Parathyroid adenoma (tissue), 2 donors: ENCODE results near the gene WWP2.

Experiments used
- H2AFZ ChIP-seq: fragments of 300-600 bp; sonication (generic); one replicate; pipeline ENCODE4 v1.7.0; 2017; ENCODE audit warnings: antibody characterized with exemption, mild to moderate bottlenecking
- H3K27ac ChIP-seq: fragments of 300-600 bp; sonication (generic); one replicate; pipeline ENCODE4 v1.7.0; 2017
- H3K27me3 ChIP-seq: fragments of 300-600 bp; sonication (generic); one replicate; pipeline ENCODE4 v1.7.0; 2017; ENCODE audit warnings: low read length; ENCODE audit not compliant: control insufficient read depth, insufficient read depth
- H3K36me3 ChIP-seq: fragments of 300-600 bp; sonication (generic); one replicate; pipeline ENCODE4 v1.7.0; 2017; ENCODE audit warnings: low read length; ENCODE audit not compliant: control insufficient read depth, insufficient read depth
- H3K4me1 ChIP-seq: fragments of 300-600 bp; sonication (generic); one replicate; pipeline ENCODE4 v1.7.0; 2017; ENCODE audit warnings: control low read depth
- H3K4me2 ChIP-seq: fragments of 300-600 bp; sonication (generic); one replicate; pipeline ENCODE4 v1.7.0; 2017; ENCODE audit warnings: low read length
- H3K4me3 ChIP-seq: fragments of 300-600 bp; sonication (generic); one replicate; pipeline ENCODE4 v1.7.0; 2017; ENCODE audit warnings: low read depth, low read length
- H3K79me2 ChIP-seq: fragments of 300-600 bp; sonication (generic); one replicate; pipeline ENCODE4 v1.7.0; 2017; ENCODE audit warnings: control low read depth
- H3K9ac ChIP-seq: fragments of 300-600 bp; sonication (generic); one replicate; pipeline ENCODE4 v1.7.0; 2017; ENCODE audit warnings: mild to moderate bottlenecking
- H3K9me3 ChIP-seq: fragments of 300-600 bp; sonication (generic); one replicate; pipeline ENCODE4 v1.7.0; 2017; ENCODE audit warnings: low read length; ENCODE audit not compliant: control insufficient read depth
- TF ChIP-seq, protein P1 (sequence below): fragments of 300-600 bp; sonication (generic); IDR thresholded peaks from one replicate; pipeline ENCODE4 v1.7.0; 2017; ENCODE audit warnings: antibody characterized with exemption, mild to moderate bottlenecking
- donor health status: primary hyperparathyroidism.

The WWP2 gene

DNA sequence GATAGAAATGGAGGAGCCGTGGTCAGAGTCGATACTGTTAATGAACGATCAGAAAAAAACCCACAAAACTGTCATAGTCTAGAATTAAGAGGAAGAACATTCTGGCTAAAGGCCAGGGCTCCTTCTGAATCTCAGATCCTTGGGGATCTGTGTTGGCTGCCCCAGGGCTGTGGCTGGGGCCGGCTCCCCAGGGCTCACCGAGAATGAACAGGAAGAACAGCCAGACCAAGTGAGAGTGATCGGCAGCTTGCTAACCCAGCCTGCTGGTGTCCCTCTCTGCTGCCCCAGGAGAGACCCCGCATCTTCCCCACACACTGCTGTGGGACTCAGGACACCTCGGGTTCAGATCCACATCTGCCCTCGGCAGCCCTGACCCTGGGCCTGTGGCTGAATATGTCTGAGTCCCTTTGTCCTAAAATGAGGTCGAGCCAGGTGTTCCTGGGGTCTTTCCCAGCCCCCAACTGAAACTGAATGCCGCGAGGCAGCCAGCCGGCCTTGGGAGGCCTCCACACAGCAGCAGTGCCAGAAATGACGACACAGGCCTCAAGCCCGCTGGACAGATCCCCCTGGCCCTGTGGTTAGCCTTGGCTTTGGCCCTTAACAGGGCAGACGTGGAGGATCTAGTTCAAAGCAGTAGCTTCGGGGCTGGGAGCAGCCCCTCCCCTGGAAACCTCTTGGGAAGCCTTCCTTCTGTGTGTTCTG lies 165.1 kb downstream of the WWP2 start:
- H3K9ac ChIP-seq = no peak overlapping the region

DNA sequence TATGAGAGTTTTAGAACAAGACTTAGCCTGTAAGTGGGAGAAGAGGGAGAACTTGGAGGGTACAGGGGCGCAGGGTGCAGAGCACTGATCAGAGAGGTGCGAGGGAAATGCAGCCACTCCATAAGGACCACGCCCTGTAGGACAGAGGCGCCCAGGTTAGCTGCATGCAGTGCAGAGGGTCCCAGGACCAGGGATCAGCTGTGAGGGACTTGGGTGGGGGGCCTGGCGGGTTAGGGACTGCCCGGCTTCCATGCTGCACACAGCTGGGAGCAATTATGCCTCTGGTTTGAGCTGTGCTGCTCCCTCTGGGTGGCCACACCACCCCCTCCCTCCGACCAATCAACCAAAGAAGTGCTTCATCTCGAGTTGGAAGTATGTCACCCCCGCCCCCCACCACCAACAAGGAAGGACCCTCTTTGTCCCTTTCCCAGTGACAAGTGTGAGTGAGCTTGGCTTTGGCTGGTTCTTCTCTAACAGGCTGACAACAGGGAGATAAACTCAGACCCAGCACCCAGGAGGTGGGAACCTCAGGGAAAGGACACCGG lies 166.8 kb downstream of the WWP2 start:
- Histone ChIP-seq H3K9me3 (no peaks in the 10 kb centered on the region), H3K9ac (no peak overlapping the region), H3K27ac (no peak overlapping the region), H2AFZ (no peak overlapping the region), H3K4me3 (no peak overlapping the region), H3K79me2 (no peaks in the 10 kb centered on the region), H3K4me1 (no peaks in the 10 kb centered on the region), H3K4me2 (no peak overlapping the region), H3K36me3 (no peaks in the 10 kb centered on the region), H3K27me3 (no peaks in the 10 kb centered on the region)
- TF ChIP-seq, protein P1, sequence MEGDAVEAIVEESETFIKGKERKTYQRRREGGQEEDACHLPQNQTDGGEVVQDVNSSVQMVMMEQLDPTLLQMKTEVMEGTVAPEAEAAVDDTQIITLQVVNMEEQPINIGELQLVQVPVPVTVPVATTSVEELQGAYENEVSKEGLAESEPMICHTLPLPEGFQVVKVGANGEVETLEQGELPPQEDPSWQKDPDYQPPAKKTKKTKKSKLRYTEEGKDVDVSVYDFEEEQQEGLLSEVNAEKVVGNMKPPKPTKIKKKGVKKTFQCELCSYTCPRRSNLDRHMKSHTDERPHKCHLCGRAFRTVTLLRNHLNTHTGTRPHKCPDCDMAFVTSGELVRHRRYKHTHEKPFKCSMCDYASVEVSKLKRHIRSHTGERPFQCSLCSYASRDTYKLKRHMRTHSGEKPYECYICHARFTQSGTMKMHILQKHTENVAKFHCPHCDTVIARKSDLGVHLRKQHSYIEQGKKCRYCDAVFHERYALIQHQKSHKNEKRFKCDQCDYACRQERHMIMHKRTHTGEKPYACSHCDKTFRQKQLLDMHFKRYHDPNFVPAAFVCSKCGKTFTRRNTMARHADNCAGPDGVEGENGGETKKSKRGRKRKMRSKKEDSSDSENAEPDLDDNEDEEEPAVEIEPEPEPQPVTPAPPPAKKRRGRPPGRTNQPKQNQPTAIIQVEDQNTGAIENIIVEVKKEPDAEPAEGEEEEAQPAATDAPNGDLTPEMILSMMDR = no peak

More for the DNA sequence above, 165.1 kb downstream of the WWP2 start:
- H3K9me3 ChIP-seq = no peaks in the 10 kb centered on the region
- H3K4me3 ChIP-seq = no peak overlapping the region
- no peak overlapping the region for H2AFZ ChIP-seq
- no peaks in the 10 kb centered on the region for H3K27me3 ChIP-seq
- no peaks in the 10 kb centered on the region for H3K36me3 ChIP-seq
- H3K27ac ChIP-seq = no peak overlapping the region
- H3K4me1 ChIP-seq = no peaks in the 10 kb centered on the region
- H3K4me2 ChIP-seq = no peak overlapping the region
- TF ChIP-seq, protein P1 = no peak
- H3K79me2 ChIP-seq = no peaks in the 10 kb centered on the region

DNA sequence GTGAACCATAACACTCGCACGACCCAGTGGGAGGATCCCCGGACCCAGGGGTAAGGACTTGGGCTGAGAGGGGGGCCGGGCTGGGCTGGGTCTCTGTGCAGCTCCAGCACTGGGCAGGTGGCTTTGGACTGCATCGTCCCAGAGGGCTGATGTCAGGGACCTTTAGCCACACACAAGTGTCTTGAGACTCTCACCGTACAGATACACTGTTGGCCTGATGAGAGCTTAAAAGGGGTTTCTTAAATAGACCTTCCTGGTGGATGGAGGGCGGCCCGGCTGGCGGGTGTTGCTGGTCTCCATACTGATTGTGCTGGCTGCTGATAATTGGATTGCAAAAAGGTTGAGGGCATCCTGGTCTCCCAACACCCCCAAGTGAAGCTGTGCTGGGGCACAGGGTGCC lies 167.3 kb downstream of the WWP2 start:
- H2AFZ ChIP-seq = no peak overlapping the region
- H3K36me3 ChIP-seq = no peaks in the 10 kb centered on the region
- no peak overlapping the region for H3K27ac ChIP-seq
- H3K27me3 ChIP-seq = no peaks in the 10 kb centered on the region
- H3K79me2 ChIP-seq = no peaks in the 10 kb centered on the region
- no peaks in the 10 kb centered on the region for H3K9me3 ChIP-seq
- H3K4me1 ChIP-seq = no peaks in the 10 kb centered on the region
- H3K4me3 ChIP-seq = no peak overlapping the region
- no peak overlapping the region for H3K4me2 ChIP-seq
- TF ChIP-seq, protein P1 = no peak
- H3K9ac ChIP-seq = no peak overlapping the region

DNA sequence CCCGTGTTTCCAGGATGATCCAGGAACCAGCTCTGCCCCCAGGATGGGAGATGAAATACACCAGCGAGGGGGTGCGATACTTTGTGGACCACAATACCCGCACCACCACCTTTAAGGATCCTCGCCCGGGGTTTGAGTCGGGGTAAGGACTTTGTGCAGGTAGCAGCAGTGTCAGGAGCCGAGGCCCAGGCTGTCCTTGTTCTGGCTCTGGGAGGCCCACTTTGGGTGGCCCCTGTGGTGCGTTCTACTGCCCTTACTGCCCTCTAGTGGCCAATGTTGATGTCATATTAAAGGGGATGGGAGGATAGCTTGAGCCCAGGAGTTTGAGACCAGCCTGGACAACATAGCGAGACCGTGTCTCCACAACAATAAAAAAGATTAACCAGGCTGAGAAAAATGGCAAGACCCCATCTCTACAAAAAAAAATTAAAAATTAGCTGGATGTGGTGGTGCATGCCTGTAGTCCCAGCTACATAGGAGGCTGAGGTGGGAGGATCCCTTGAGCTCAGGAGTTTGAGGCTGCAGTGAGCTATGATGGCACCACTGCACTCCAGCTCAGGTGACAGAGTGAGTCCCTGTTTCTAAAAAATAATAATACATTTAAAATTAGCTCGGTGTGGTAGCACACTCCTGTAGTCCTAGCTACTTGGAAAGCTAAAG lies 168.1 kb downstream of the WWP2 start:
- Histone ChIP-seq H3K79me2 (no peaks in the 10 kb centered on the region), H3K36me3 (no peaks in the 10 kb centered on the region), H3K4me2 (no peak overlapping the region), H3K9me3 (no peaks in the 10 kb centered on the region), H3K9ac (no peak overlapping the region), H3K27ac (no peak overlapping the region), H2AFZ (no peak overlapping the region), H3K4me1 (no peaks in the 10 kb centered on the region), H3K4me3 (no peak overlapping the region), H3K27me3 (no peaks in the 10 kb centered on the region)
- TF ChIP-seq, protein P1 = peak; percentile 69
